NCI-H2107 (cell line): ENCODE measurements around the gene OR10H5.
"Not testable (repeated sequence)": the region's sequence is repeated elsewhere in the genome, so short reads cannot be mapped to it uniquely, and the experiment has no call there.

Experiments used
- DNase-seq: peaks from one replicate; lab custom pipeline; 2025; lab: John Stamatoyannopoulos, UW

The OR10H5 gene

GRCh38 chr19:15787611-15788155 is at the start of gene OR10H5:
TSS of gene OR10H5 (plus strand) at chr19:15787661. CDS start at chr19:15794049, 6,388 bp downstream.
- no peak for DNase-seq

- DNase-seq: no peak
Observed at GRCh38 chr19:15737722-15738121, 49.7 kb upstream of the OR10H5 start, which contains the start of gene OR10H3. TSS of gene OR10H3 (plus strand) at chr19:15737985. CDS start at chr19:15741393, 3,408 bp downstream.

- no peak for DNase-seq
Observed at GRCh38 chr19:15740785-15741184, 46.7 kb upstream of the OR10H5 start.

GRCh38 chr19:15748239-15748638 is 39.2 kb upstream of the OR10H5 start:
- DNase-seq: no peak

- DNase-seq: no peak
Observed at GRCh38 chr19:15758379-15758778, 29.1 kb upstream of the OR10H5 start.

- DNase-seq: no peak
Observed at GRCh38 chr19:15759962-15760565, 27.4 kb upstream of the OR10H5 start.

GRCh38 chr19:15769586-15769985 is 17.9 kb upstream of the OR10H5 start:
- no peak for DNase-seq

- not testable (repeated sequence) for DNase-seq
Observed at GRCh38 chr19:15774159-15774558, 13.3 kb upstream of the OR10H5 start.

- DNase-seq: no peak
Observed at GRCh38 chr19:15775249-15775648, 12.2 kb upstream of the OR10H5 start.

- no peak for DNase-seq
Observed at GRCh38 chr19:15776264-15776663, 11.2 kb upstream of the OR10H5 start.

GRCh38 chr19:15776991-15777970 is 10.2 kb upstream of the OR10H5 start:
- DNase-seq: no peak

GRCh38 chr19:15779756-15780476 is 7.5 kb upstream of the OR10H5 start:
- DNase-seq: no peak

GRCh38 chr19:15780610-15781418 is 6.6 kb upstream of the OR10H5 start:
- no peak for DNase-seq

GRCh38 chr19:15781661-15782060 is 5.8 kb upstream of the OR10H5 start:
- DNase-seq: no peak

- no peak for DNase-seq
Observed at GRCh38 chr19:15782211-15782610, 5.2 kb upstream of the OR10H5 start.

- not testable (repeated sequence) for DNase-seq
Observed at GRCh38 chr19:15782896-15783295, 4.6 kb upstream of the OR10H5 start.

- no peak for DNase-seq
Observed at GRCh38 chr19:15788594-15789270, 1.3 kb downstream of the OR10H5 start.

- no peak for DNase-seq
Observed at GRCh38 chr19:15790096-15790495, 2.6 kb downstream of the OR10H5 start.

GRCh38 chr19:15794279-15794678 is 6.8 kb downstream of the OR10H5 start:
- not testable (repeated sequence) for DNase-seq

- no peak for DNase-seq
Observed at GRCh38 chr19:15810335-15810734, 22.9 kb downstream of the OR10H5 start.

- DNase-seq: no peak
Observed at GRCh38 chr19:15811476-15811875, 24.0 kb downstream of the OR10H5 start.
